ENCODE results near the gene SIGLEC7.

Gene SIGLEC7

DNA sequence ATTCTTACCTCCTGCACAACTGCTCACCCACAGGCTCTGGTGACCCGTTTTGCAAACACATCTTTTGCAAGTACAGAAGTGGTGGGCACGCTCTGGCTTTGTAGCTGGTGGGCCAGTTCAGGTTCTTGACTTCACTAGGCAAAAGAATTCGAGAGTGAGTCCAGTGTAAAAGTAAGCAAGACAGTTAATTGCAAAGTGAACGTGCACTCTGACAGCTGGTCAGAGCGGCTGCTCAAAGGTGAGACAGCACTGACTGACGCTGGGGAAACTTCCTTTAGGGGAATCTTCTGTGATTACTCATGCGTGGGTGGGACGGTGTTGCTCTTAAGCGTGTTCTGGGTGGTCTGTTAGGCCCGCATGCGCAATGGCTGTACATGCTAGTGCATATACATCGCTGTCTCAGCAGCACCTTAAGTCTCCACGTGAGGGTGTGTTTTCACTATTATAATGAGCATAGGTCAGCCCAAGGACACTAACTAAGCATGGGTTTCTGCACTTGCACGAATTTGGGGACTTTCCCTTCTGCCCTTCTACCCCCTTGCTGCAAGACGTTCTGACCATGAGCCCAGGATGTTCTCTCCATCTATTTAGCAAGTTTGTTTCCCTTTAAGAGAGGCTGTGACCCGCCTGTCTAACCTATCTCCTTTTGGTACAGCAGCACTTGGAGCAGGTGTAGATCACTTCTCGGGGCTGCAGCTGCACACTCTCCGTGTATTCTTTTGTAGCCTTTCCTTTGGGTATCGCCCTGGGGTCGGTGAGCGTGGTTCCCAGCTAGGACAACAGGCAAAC lies 52.6 kb downstream of the SIGLEC7 start:
- Histone ChIP-seq H3K9me3 (ENCODE audit: severe bottlenecking) (no peaks in the 10 kb centered on the region), H3K27me3 (ENCODE audit: insufficient read depth, low read depth, severe bottlenecking) (peaks cover 94% of the 10 kb centered on the region), H3K36me3 (no peaks in the 10 kb centered on the region), H3K4me3 (ENCODE audit: low read depth, low read length) (no peak overlapping the region), H3K27ac (no peak overlapping the region)
- TF ChIP-seq, protein P1, sequence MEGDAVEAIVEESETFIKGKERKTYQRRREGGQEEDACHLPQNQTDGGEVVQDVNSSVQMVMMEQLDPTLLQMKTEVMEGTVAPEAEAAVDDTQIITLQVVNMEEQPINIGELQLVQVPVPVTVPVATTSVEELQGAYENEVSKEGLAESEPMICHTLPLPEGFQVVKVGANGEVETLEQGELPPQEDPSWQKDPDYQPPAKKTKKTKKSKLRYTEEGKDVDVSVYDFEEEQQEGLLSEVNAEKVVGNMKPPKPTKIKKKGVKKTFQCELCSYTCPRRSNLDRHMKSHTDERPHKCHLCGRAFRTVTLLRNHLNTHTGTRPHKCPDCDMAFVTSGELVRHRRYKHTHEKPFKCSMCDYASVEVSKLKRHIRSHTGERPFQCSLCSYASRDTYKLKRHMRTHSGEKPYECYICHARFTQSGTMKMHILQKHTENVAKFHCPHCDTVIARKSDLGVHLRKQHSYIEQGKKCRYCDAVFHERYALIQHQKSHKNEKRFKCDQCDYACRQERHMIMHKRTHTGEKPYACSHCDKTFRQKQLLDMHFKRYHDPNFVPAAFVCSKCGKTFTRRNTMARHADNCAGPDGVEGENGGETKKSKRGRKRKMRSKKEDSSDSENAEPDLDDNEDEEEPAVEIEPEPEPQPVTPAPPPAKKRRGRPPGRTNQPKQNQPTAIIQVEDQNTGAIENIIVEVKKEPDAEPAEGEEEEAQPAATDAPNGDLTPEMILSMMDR (IDR thresholded peaks at IDR 0.05; ENCODE audit: low read depth, low read length), result no peak
- DNase-seq, result no peak

DNA sequence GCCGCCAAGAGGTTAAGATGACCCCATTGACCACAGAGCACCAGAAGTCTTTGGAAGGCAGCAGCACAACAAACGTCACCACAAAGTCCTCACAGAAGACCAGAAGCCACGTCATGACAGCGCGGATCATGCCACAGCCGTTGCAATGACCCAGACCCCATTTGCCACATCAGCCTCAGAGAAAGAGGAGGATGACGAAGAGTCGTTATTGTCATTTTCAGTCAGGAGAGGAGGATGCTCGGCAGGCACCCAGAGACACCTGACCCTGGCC lies 53.1 kb downstream of the SIGLEC7 start:
- Histone ChIP-seq H3K27ac (no peak overlapping the region), H3K9me3 (ENCODE audit: severe bottlenecking) (no peaks in the 10 kb centered on the region), H3K4me3 (ENCODE audit: low read depth, low read length) (no peak overlapping the region), H3K27me3 (ENCODE audit: insufficient read depth, low read depth, severe bottlenecking) (peaks cover 94% of the 10 kb centered on the region), H3K36me3 (no peaks in the 10 kb centered on the region)
- DNase-seq, result no peak
- TF ChIP-seq, protein P1 (IDR thresholded peaks at IDR 0.05; ENCODE audit: low read depth, low read length), result no peak

DNA sequence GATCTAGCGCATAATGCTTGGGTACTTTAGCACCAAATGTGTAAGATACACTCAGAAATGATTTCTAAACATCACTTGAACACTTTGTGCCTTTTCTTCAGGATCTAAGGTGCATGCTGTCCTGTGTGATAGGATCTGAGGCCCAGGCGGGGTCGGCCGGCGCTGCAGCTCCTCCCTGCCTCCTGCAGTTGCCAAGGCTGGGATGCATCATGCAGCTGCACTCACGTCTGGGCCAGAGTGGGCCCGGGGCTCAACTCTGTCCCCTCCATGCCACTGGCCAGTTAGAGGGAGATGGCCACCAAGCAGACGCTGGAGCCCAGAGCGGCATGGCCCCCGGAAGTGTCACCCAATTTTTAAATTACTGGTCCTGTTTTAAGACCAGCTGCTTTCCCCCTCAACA lies 53.5 kb downstream of the SIGLEC7 start:
- Histone ChIP-seq H3K4me3 (ENCODE audit: low read depth, low read length) (no peak overlapping the region), H3K36me3 (no peaks in the 10 kb centered on the region), H3K27me3 (ENCODE audit: insufficient read depth, low read depth, severe bottlenecking) (peaks cover 94% of the 10 kb centered on the region), H3K9me3 (ENCODE audit: severe bottlenecking) (no peaks in the 10 kb centered on the region), H3K27ac (no peak overlapping the region)
- TF ChIP-seq, protein P1 (IDR thresholded peaks at IDR 0.05; ENCODE audit: low read depth, low read length), result no peak
- DNase-seq, result no peak

DNA sequence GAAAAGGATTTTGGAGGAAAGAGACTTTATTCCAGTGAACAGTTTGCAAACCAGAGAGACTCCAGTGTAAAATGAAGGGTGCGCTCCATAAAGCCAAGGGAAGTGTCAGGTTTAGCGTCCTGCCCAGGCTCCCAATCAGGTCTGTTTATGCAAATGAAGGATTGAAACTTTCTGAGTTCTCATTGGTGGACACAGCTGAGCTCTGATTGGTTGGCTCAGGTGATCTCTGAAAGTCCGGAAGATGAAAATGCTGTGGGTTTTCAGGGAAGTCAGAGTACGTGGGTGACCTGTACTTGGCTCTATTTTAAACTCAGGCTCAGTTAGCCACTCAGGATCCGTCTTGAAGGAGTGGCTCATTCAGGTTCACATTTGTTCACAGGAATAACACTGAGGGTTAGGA lies 54.1 kb downstream of the SIGLEC7 start:
- no peak for DNase-seq
- Histone ChIP-seq H3K9me3 (ENCODE audit: severe bottlenecking) (no peaks in the 10 kb centered on the region), H3K36me3 (no peaks in the 10 kb centered on the region), H3K27ac (no peak overlapping the region), H3K27me3 (ENCODE audit: insufficient read depth, low read depth, severe bottlenecking) (peaks cover 89% of the 10 kb centered on the region), H3K4me3 (ENCODE audit: low read depth, low read length) (no peak overlapping the region)
- TF ChIP-seq, protein P1 (IDR thresholded peaks at IDR 0.05; ENCODE audit: low read depth, low read length), result no peak

DNA sequence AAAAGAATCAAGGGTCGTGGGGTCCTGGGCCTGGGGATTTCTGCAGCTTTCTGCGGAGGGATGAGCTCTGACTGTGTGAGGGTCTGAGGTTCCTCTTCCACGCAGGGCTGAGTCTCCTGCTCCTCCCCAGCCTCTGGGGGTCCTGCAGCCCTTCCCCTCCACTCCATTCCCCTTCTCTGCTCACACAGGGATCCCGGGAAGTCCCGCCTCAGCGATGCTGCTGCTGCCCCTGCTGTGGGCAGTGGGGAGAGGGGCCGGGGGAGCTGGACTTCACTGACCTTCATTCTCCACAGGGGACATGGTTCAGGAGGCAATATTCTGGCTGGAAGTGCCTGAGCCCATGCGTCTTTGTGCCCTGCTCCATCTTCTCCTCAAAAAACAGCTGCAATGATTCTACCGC lies 56.5 kb downstream of the SIGLEC7 start:
- TF ChIP-seq, protein P1 (IDR thresholded peaks at IDR 0.05; ENCODE audit: low read depth, low read length), result no peak
- Histone ChIP-seq H3K36me3 (no peaks in the 10 kb centered on the region), H3K27ac (no peak overlapping the region), H3K9me3 (ENCODE audit: severe bottlenecking) (no peaks in the 10 kb centered on the region), H3K27me3 (ENCODE audit: insufficient read depth, low read depth, severe bottlenecking) (peaks cover 89% of the 10 kb centered on the region), H3K4me3 (ENCODE audit: low read depth, low read length) (no peak overlapping the region)
- DNase-seq, result no peak

DNA sequence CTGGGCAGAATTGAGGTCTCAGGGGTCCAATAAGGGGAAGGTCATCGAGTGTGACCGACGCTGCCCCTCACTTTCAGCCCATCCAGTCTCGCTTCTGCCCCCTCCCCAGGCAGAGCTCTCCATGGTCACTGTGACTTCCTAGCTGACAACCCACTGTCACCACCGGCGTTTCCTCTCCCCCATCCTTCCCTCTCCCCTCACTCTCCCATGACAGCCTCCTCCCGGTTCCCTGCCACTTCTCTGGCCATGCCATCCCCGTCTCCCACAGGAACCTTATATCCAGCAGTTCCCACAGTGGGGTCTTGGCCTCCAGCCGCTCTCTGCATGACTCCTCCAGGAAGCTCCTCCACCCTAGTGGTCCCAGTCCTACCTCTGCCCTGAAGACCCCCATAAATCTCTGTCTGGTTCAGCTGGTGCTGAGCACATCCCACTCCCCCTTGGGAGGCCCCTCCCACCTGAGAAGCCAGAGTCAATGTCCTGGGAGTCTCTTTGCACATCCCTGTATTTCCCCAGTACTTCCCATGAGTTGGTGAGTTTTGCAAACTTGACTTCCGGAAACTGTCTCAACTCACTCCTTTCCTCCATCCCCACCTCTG lies 58.1 kb downstream of the SIGLEC7 start:
- H3K9me3 ChIP-seq (ENCODE audit: severe bottlenecking), result no peaks in the 10 kb centered on the region
- H3K27ac ChIP-seq, result no peak overlapping the region
- H3K36me3 ChIP-seq, result no peaks in the 10 kb centered on the region
- no peak for DNase-seq
- TF ChIP-seq, protein P1 (IDR thresholded peaks at IDR 0.05; ENCODE audit: low read depth, low read length), result no peak
- peaks cover 89% of the 10 kb centered on the region for H3K27me3 ChIP-seq (ENCODE audit: insufficient read depth, low read depth, severe bottlenecking)
- no peak overlapping the region for H3K4me3 ChIP-seq (ENCODE audit: low read depth, low read length)

All from WERI-Rb-1 (cell line).